ENCODE results near the gene BMPR1B. TPM values are rescaled to one million over a fixed set of nuclear protein-coding genes. Genes with fewer than 3 reads are reported as not detected.

BMPR1B gene
- total and polyA plus RNA-seq, 2 donors (not counting 1 experiment from before 2014, with no cell fraction given): not detected

- H2AFZ ChIP-seq (ENCODE audit: insufficient read depth, low read depth, low read length, poor library complexity, severe bottlenecking): no peak overlapping the region
- no peaks in the 10 kb centered on the region for H3K36me3 ChIP-seq (replicated peaks in 1 of 2; ENCODE audit: control extremely low read depth in 1 of 2, control insufficient read depth in 1 of 2, extremely low read depth in 1 of 2, insufficient read depth in 2 of 2, low read length in 1 of 2)
- no CpG with 5 or more reads among the region's 3 CpGs for WGBS (ENCODE audit: insufficient coverage)
- no peaks in the 10 kb centered on the region for H3K27me3 Mint-ChIP-seq
- POLR2A ChIA-PET: no interaction called here
- no peaks in the 10 kb centered on the region for H3K9me3 Mint-ChIP-seq (ENCODE audit: insufficient read depth)
- H3K4me1 ChIP-seq (ENCODE audit: control insufficient read depth in 2 of 2, insufficient read depth in 2 of 2, low read length in 2 of 2): no peaks in the 10 kb centered on the region
- DNase-seq (no peak), ATAC-seq (ENCODE audit: low read depth) (no peak)
- H3K27me3 ChIP-seq (replicated peaks in 1 of 4; ENCODE audit: control extremely low read depth in 1 of 4, control insufficient read depth in 3 of 4, insufficient read depth in 4 of 4, low read length in 3 of 4): no peaks in the 10 kb centered on the region
- H3K9me3 ChIP-seq (ENCODE audit: control extremely low read depth in 1 of 3, control insufficient read depth in 2 of 3, insufficient read depth in 1 of 3, low read length in 2 of 3): no peaks in the 10 kb centered on the region
- no peaks in the 10 kb centered on the region for H3K79me2 ChIP-seq (ENCODE audit: control insufficient read depth, insufficient read depth, low read length)
- H3K27ac Mint-ChIP-seq: no peak overlapping the region
- no peak overlapping the region for H3K9ac ChIP-seq (ENCODE audit: low read length)
- no peaks in the 10 kb centered on the region for H4K20me1 ChIP-seq (ENCODE audit: control insufficient read depth, insufficient read depth, low read length, poor library complexity, severe bottlenecking)
- H3K4me3 ChIP-seq (ENCODE audit: control extremely low read depth in 1 of 5, extremely low read depth in 1 of 5, insufficient read depth in 1 of 5, low read depth in 2 of 5, low read length in 4 of 5): no peak overlapping the region
- TF ChIP-seq, protein P1, sequence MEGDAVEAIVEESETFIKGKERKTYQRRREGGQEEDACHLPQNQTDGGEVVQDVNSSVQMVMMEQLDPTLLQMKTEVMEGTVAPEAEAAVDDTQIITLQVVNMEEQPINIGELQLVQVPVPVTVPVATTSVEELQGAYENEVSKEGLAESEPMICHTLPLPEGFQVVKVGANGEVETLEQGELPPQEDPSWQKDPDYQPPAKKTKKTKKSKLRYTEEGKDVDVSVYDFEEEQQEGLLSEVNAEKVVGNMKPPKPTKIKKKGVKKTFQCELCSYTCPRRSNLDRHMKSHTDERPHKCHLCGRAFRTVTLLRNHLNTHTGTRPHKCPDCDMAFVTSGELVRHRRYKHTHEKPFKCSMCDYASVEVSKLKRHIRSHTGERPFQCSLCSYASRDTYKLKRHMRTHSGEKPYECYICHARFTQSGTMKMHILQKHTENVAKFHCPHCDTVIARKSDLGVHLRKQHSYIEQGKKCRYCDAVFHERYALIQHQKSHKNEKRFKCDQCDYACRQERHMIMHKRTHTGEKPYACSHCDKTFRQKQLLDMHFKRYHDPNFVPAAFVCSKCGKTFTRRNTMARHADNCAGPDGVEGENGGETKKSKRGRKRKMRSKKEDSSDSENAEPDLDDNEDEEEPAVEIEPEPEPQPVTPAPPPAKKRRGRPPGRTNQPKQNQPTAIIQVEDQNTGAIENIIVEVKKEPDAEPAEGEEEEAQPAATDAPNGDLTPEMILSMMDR (IDR thresholded peaks at IDR 0.05): no peak
- no peak for TF ChIP-seq EZH2 (IDR thresholded peaks at IDR 0.05; ENCODE audit: borderline replicate concordance, insufficient read depth, low read depth, low read length, poor library complexity, severe bottlenecking)
- CTCF ChIA-PET: no interaction called here
- no peak overlapping the region for H3K4me3 Mint-ChIP-seq
- H3K4me1 Mint-ChIP-seq: no peaks in the 10 kb centered on the region
- no peak overlapping the region for H3K27ac ChIP-seq (ENCODE audit: low read length in 2 of 2)
- H3K4me2 ChIP-seq (replicated peaks; ENCODE audit: low read depth, low read length, poor library complexity, severe bottlenecking): no peak overlapping the region
- intact Hi-C loops (cut with micrococcal nuclease): no loop called here
Observed at GRCh38 chr4:94798808-94799207, 41.1 kb downstream of the BMPR1B start.

DNA sequence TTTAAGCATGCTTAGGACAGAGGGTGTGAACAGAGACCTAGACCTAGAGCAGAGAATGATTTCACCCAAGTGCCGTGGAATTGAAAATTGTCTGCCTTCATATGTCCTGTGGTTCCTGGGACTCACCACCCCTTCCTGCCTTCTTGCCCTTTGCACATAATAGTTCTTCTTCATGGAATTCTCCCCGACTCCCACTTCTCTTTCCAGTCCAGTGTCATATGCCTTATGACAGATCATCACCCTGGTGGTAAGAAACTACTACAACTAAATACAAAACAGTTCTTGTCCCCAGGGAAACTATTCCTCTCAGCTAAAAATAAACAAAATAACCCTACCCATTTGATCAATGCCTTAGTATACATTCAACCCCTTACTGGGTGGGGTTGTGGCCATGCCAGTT, 43.3 kb downstream of the BMPR1B start:
- Histone ChIP-seq H3K79me2 (ENCODE audit: control insufficient read depth, insufficient read depth, low read length) (no peaks in the 10 kb centered on the region), H3K4me2 (replicated peaks; ENCODE audit: low read depth, low read length, poor library complexity, severe bottlenecking) (no peak overlapping the region), H3K9ac (ENCODE audit: low read length) (no peak overlapping the region), H2AFZ (ENCODE audit: insufficient read depth, low read depth, low read length, poor library complexity, severe bottlenecking) (no peak overlapping the region), H4K20me1 (ENCODE audit: control insufficient read depth, insufficient read depth, low read length, poor library complexity, severe bottlenecking) (no peaks in the 10 kb centered on the region), H3K9me3 (ENCODE audit: control extremely low read depth in 1 of 3, control insufficient read depth in 2 of 3, insufficient read depth in 1 of 3, low read length in 2 of 3) (no peaks in the 10 kb centered on the region), H3K27ac (ENCODE audit: low read length in 2 of 2) (no peak overlapping the region), H3K36me3 (replicated peaks in 1 of 2; ENCODE audit: control extremely low read depth in 1 of 2, control insufficient read depth in 1 of 2, extremely low read depth in 1 of 2, insufficient read depth in 2 of 2, low read length in 1 of 2) (no peaks in the 10 kb centered on the region), H3K27me3 (replicated peaks in 1 of 4; ENCODE audit: control extremely low read depth in 1 of 4, control insufficient read depth in 3 of 4, insufficient read depth in 4 of 4, low read length in 3 of 4) (no peaks in the 10 kb centered on the region), H3K4me3 (ENCODE audit: control extremely low read depth in 1 of 5, extremely low read depth in 1 of 5, insufficient read depth in 1 of 5, low read depth in 2 of 5, low read length in 4 of 5) (no peak overlapping the region), H3K4me1 (ENCODE audit: control insufficient read depth in 2 of 2, insufficient read depth in 2 of 2, low read length in 2 of 2) (no peaks in the 10 kb centered on the region)
- Mint-ChIP-seq H3K4me3 (no peak overlapping the region), H3K27me3 (no peaks in the 10 kb centered on the region), H3K27ac (no peak overlapping the region), H3K4me1 (no peaks in the 10 kb centered on the region), H3K9me3 (ENCODE audit: insufficient read depth) (no peaks in the 10 kb centered on the region)
- no peak for TF ChIP-seq EZH2 (IDR thresholded peaks at IDR 0.05; ENCODE audit: borderline replicate concordance, insufficient read depth, low read depth, low read length, poor library complexity, severe bottlenecking)
- TF ChIP-seq, protein P1 (IDR thresholded peaks at IDR 0.05): no peak
- ChIA-PET POLR2A (no interaction called here), CTCF (no interaction called here)
- no peak for DNase-seq
- WGBS (ENCODE audit: insufficient coverage): 93% methylated on average over 2 of the region's 2 CpGs
- intact Hi-C loops (cut with micrococcal nuclease): no loop called here
- ATAC-seq (ENCODE audit: low read depth): no peak
